Thymus (tissue), 11 donors: ENCODE measurements around the gene DCDC2. TPM values are rescaled to one million over a fixed set of nuclear protein-coding genes. Genes with fewer than 3 reads are reported as not detected.
"Not testable (repeated sequence)": the region's sequence is repeated elsewhere in the genome, so short reads cannot be mapped to it uniquely, and the experiment has no call there.

Experiments
- DNase-seq, 9 donors: peaks; one replicate each; pipeline ENCODE4 v3.0.0-alpha.2; 2013; ENCODE audit warnings: low spot score in 9 of 9, low read depth in 6 of 9, missing footprints in 1 of 9
- H3K27ac ChIP-seq, 2 donors: one replicate each; pipeline ENCODE4 v1.5.1; 2013; ENCODE audit warnings: control low read depth in 1 of 2, low read depth in 1 of 2, low read length in 1 of 2, mild to moderate bottlenecking in 1 of 2, moderate library complexity in 1 of 2
- H3K27me3 ChIP-seq, 2 donors: one replicate each; pipeline ENCODE4 v1.5.1; 2013; ENCODE audit warnings: low read length in 1 of 2; ENCODE audit not compliant: control insufficient read depth in 2 of 2, insufficient read depth in 1 of 2
- H3K36me3 ChIP-seq, 2 donors: one replicate each; pipeline ENCODE4 v1.5.1; 2013; ENCODE audit warnings: low read length in 1 of 2, mild to moderate bottlenecking in 1 of 2, moderate library complexity in 1 of 2; ENCODE audit not compliant: control insufficient read depth in 2 of 2, insufficient read depth in 2 of 2
- H3K4me1 ChIP-seq, 2 donors: one replicate each; pipeline ENCODE4 v1.5.1; 2013; ENCODE audit warnings: low read length in 2 of 2; ENCODE audit not compliant: control insufficient read depth in 2 of 2, insufficient read depth in 2 of 2
- H3K4me3 ChIP-seq, 2 donors: one replicate each; pipeline ENCODE4 v1.5.1; 2013; ENCODE audit warnings: low read length in 2 of 2, control low read depth in 1 of 2, mild to moderate bottlenecking in 1 of 2
- H3K9me3 ChIP-seq, 2 donors: one replicate each; pipeline ENCODE4 v1.5.1; 2013; ENCODE audit warnings: low read length in 1 of 2, mild to moderate bottlenecking in 1 of 2; ENCODE audit not compliant: control insufficient read depth in 2 of 2, insufficient read depth in 1 of 2
- WGBS: extraction: QIAGEN DNeasy Blood & Tissue Kit; methylation state at CpG from one replicate; pipeline ENCODE4 v1.1.7; 2013; 5-methylcytosine and 5-hydroxymethylcytosine counted together
- polyA plus RNA-seq: library from polyadenylated mRNA; stranded (reverse); fragments of 200-250 nt; gene quantifications from one replicate; pipeline ENCODE4 v1.2.3, GENCODE V29; 2013
- total RNA-seq: library from RNA; stranded (reverse); fragments of 120-200 nt; gene quantifications from one replicate; pipeline ENCODE4 v1.2.4, GENCODE V29; 2013
- donor health status: healthy.

The DCDC2 gene
- total and polyA plus RNA-seq, 2 donors: 0.19 to 0.25 TPM

GRCh38 chr6:24226541-24226940 lies 131.3 kb downstream of the DCDC2 start:
- WGBS: 93% methylated on average over 3 of the region's 3 CpGs
- no peaks in the 10 kb centered on the region for H3K36me3 ChIP-seq
- no peaks in the 10 kb centered on the region for H3K4me1 ChIP-seq
- no peaks in the 10 kb centered on the region for H3K27me3 ChIP-seq
- no peaks in the 10 kb centered on the region for H3K9me3 ChIP-seq
- no peak overlapping the region for H3K4me3 ChIP-seq
- H3K27ac ChIP-seq: no peak overlapping the region
- no peak for DNase-seq

GRCh38 chr6:24225838-24226237 lies 132.0 kb downstream of the DCDC2 start:
- H3K27me3 ChIP-seq: no peaks in the 10 kb centered on the region
- no peaks in the 10 kb centered on the region for H3K36me3 ChIP-seq
- no peaks in the 10 kb centered on the region for H3K4me1 ChIP-seq
- WGBS: 98% methylated on average over 2 of the region's 2 CpGs
- no peak overlapping the region for H3K4me3 ChIP-seq
- H3K9me3 ChIP-seq: no peaks in the 10 kb centered on the region
- no peak for DNase-seq
- H3K27ac ChIP-seq: no peak overlapping the region

- H3K4me1 ChIP-seq: no peaks in the 10 kb centered on the region
- no peak for DNase-seq
- no peaks in the 10 kb centered on the region for H3K27me3 ChIP-seq
- no peaks in the 10 kb centered on the region for H3K9me3 ChIP-seq
- H3K4me3 ChIP-seq: no peak overlapping the region
- no peaks in the 10 kb centered on the region for H3K36me3 ChIP-seq
- no peak overlapping the region for H3K27ac ChIP-seq
- 74% methylated on average over 7 of the region's 7 CpGs for WGBS
Observed at GRCh38 chr6:24223115-24223919, 134.5 kb downstream of the DCDC2 start.

- H3K4me3 ChIP-seq: no peak overlapping the region
- no peaks in the 10 kb centered on the region for H3K4me1 ChIP-seq
- 90% methylated on average over 3 of the region's 3 CpGs for WGBS
- H3K27ac ChIP-seq: no peak overlapping the region
- H3K27me3 ChIP-seq: no peaks in the 10 kb centered on the region
- DNase-seq: no peak
- H3K36me3 ChIP-seq: no peaks in the 10 kb centered on the region
- H3K9me3 ChIP-seq: no peaks in the 10 kb centered on the region
Observed at GRCh38 chr6:24219670-24220069, 138.2 kb downstream of the DCDC2 start.

GRCh38 chr6:24214984-24215383 lies 142.9 kb downstream of the DCDC2 start:
- no peaks in the 10 kb centered on the region for H3K27me3 ChIP-seq
- no peaks in the 10 kb centered on the region for H3K36me3 ChIP-seq
- 95% methylated on average over 5 of the region's 5 CpGs for WGBS
- H3K4me3 ChIP-seq: no peak overlapping the region
- no peak for DNase-seq
- H3K4me1 ChIP-seq: no peaks in the 10 kb centered on the region
- no peaks in the 10 kb centered on the region for H3K9me3 ChIP-seq
- H3K27ac ChIP-seq: no peak overlapping the region

GRCh38 chr6:24207413-24207812 lies 150.4 kb downstream of the DCDC2 start:
- no peak overlapping the region for H3K27ac ChIP-seq
- H3K9me3 ChIP-seq: no peaks in the 10 kb centered on the region
- no peaks in the 10 kb centered on the region for H3K36me3 ChIP-seq
- no peaks in the 10 kb centered on the region for H3K4me1 ChIP-seq
- DNase-seq: no peak
- 95% methylated on average over 4 of the region's 4 CpGs for WGBS
- no peak overlapping the region for H3K4me3 ChIP-seq
- no peaks in the 10 kb centered on the region for H3K27me3 ChIP-seq

GRCh38 chr6:24205020-24205492 lies 152.8 kb downstream of the DCDC2 start:
- Histone ChIP-seq H3K4me1 (no peaks in the 10 kb centered on the region), H3K9me3 (no peaks in the 10 kb centered on the region), H3K4me3 (no peak overlapping the region), H3K36me3 (no peaks in the 10 kb centered on the region), H3K27me3 (no peaks in the 10 kb centered on the region), H3K27ac (no peak overlapping the region)
- peak; percentile 0 to 67 (median 22) for DNase-seq
- WGBS: 11% methylated on average over 4 of the region's 4 CpGs

- not testable (repeated sequence) for H3K27ac ChIP-seq, H3K4me3 ChIP-seq, H3K4me1 ChIP-seq, H3K36me3 ChIP-seq, H3K9me3 ChIP-seq, DNase-seq, H3K27me3 ChIP-seq
- 98% methylated on average over 3 of the region's 3 CpGs for WGBS
Observed at GRCh38 chr6:24204113-24204512, 153.7 kb downstream of the DCDC2 start.

GRCh38 chr6:24197892-24198291 lies 160.0 kb downstream of the DCDC2 start:
- DNase-seq: no peak

More at GRCh38 chr6:24197892-24198291, 160.0 kb downstream of the DCDC2 start:
- H3K27ac ChIP-seq: no peak overlapping the region
- 93% methylated on average over 1 of the region's 1 CpG for WGBS
- no peaks in the 10 kb centered on the region for H3K27me3 ChIP-seq
- H3K36me3 ChIP-seq: no peaks in the 10 kb centered on the region
- no peak overlapping the region for H3K4me3 ChIP-seq
- H3K4me1 ChIP-seq: no peaks in the 10 kb centered on the region
- no peaks in the 10 kb centered on the region for H3K9me3 ChIP-seq
